NB4 (cell line): ENCODE results near the gene KRTAP10-8.
"Not testable (repeated sequence)": the region's sequence is repeated elsewhere in the genome, so short reads cannot be mapped to it uniquely, and the experiment has no call there.

Experiments used
- DNase-seq: peaks from one replicate; pipeline ENCODE4 v3.0.0; 2010; ENCODE audit warnings: low read depth
- H3K4me3 ChIP-seq: one replicate; pipeline ENCODE4 v1.5.1; 2011; ENCODE audit warnings: mild to moderate bottlenecking, low read depth, low read length, moderate library complexity
- MYC ChIP-seq: IDR thresholded peaks from 2 replicates; pipeline ENCODE4 v1.6.1; 2011; ENCODE audit warnings: low read depth, low read length
- POLR2A ChIP-seq: IDR thresholded peaks from 2 replicates; pipeline ENCODE4 v1.6.1; 2011; ENCODE audit warnings: mild to moderate bottlenecking; ENCODE audit not compliant: insufficient read length; ENCODE audit errors: extremely low read depth
- TF ChIP-seq, protein P1 (sequence below): IDR thresholded peaks from 2 replicates; pipeline ENCODE4 v1.6.1; 2011; ENCODE audit warnings: low read depth, low read length
- TF ChIP-seq, protein P2 (sequence below): IDR thresholded peaks from one replicate; pipeline ENCODE4 v1.5.1; 2012; ENCODE audit warnings: low read depth, low read length

Gene KRTAP10-8

DNA sequence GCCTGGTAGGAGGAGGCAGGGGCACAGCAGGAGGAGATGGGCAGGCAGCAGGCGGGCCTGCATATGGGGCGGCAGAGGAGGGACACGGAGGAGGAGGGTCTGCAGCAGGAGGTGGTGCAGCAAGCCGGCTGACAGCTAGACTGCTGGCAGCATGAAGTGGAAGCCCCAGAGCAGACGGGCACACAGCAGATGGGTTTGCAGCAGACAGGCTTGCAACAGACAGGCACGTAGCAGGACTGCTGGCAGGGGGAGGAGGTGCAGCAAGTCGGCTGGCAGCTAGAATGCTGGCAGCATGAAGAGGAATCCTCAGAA, 32.1 kb upstream of the KRTAP10-8 start:
- DNase-seq: no peak
- TF ChIP-seq, protein P1, sequence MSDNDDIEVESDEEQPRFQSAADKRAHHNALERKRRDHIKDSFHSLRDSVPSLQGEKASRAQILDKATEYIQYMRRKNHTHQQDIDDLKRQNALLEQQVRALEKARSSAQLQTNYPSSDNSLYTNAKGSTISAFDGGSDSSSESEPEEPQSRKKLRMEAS: no peak
- TF ChIP-seq POLR2A: no peak
- no peak for TF ChIP-seq MYC
- TF ChIP-seq, protein P2, sequence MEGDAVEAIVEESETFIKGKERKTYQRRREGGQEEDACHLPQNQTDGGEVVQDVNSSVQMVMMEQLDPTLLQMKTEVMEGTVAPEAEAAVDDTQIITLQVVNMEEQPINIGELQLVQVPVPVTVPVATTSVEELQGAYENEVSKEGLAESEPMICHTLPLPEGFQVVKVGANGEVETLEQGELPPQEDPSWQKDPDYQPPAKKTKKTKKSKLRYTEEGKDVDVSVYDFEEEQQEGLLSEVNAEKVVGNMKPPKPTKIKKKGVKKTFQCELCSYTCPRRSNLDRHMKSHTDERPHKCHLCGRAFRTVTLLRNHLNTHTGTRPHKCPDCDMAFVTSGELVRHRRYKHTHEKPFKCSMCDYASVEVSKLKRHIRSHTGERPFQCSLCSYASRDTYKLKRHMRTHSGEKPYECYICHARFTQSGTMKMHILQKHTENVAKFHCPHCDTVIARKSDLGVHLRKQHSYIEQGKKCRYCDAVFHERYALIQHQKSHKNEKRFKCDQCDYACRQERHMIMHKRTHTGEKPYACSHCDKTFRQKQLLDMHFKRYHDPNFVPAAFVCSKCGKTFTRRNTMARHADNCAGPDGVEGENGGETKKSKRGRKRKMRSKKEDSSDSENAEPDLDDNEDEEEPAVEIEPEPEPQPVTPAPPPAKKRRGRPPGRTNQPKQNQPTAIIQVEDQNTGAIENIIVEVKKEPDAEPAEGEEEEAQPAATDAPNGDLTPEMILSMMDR: no peak
- H3K4me3 ChIP-seq: no peak overlapping the region

DNA sequence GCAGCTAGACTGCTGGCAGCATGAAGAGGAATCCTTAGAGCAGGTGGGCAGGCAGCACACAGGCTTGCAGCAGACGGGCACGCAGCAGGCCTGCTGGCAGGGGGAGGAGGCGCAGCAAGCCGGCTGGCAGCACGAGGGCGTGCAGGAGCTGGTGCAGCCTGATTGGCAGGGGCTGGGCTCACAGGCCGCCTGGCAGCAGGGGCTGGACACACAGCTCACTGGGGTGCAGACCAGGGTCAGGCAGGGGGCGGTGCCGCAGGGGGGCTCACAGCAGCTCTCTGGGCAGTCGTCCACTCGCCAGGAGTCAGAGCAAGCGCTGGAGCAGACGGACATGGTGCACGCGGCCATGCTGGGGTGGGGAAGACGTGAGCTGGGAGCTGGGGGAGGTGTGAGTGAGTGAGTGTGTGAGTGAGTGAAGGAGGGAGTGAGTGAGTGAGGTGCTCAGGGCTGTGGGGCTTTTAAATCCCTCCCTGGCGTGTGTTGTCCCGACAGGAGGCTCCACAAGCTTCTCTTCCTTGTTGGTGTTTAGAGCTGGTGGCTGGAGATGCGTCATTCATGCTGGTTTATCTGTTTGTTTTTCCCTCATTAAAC, 31.6 kb upstream of the KRTAP10-8 start, which contains the start of gene KRTAP10-5:
Gene KRTAP10-5 (minus strand): TSS at position 374 of the 591 bp plus-strand sequence. CDS start 26 bp downstream, at position 348.
- H3K4me3 ChIP-seq, DNase-seq: not testable (repeated sequence)

DNA sequence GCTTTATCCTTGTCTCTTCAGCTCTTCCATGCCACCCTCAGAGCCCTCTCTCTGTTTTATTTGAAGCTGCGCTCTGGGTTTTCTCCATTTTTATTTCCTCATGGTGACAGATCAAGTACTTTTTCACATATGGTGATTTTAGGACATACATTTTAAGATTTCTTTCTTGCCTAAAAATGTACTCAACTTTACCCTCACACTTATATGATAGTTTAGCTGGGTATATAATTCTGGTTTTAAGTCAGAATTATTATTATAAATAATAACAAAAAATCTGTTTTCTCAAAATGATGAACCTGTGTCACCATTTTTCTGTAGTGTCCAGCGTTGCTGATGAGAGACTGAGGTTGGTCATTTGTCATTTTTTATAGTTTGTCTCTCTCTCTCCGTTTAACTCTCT, 30.7 kb upstream of the KRTAP10-8 start:
- no peak for DNase-seq
- TF ChIP-seq, protein P2: no peak
- TF ChIP-seq MYC (no peak), POLR2A (no peak)
- TF ChIP-seq, protein P1: no peak
- H3K4me3 ChIP-seq: no peak overlapping the region

DNA sequence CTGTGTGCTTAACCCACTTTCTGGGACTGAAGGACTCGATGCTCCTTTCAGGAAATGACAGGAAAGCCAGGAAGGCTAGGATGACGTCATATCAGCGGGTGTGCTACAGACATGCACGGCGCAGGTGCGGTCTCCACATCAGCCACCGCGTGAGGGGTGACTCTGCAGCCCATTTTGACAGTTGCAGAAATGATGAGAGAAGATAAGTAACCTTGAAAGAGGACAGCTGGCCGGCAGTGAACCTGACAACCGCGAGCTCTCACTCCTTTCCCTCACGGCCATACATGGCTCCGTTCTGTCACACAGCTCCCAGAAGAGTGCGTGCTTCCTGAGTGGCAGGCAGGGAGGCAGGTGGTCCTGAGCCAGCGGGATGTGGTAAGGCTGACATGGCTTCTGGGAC, 29.8 kb upstream of the KRTAP10-8 start:
- H3K4me3 ChIP-seq: no peak overlapping the region
- DNase-seq: no peak
- TF ChIP-seq, protein P1: no peak

DNA sequence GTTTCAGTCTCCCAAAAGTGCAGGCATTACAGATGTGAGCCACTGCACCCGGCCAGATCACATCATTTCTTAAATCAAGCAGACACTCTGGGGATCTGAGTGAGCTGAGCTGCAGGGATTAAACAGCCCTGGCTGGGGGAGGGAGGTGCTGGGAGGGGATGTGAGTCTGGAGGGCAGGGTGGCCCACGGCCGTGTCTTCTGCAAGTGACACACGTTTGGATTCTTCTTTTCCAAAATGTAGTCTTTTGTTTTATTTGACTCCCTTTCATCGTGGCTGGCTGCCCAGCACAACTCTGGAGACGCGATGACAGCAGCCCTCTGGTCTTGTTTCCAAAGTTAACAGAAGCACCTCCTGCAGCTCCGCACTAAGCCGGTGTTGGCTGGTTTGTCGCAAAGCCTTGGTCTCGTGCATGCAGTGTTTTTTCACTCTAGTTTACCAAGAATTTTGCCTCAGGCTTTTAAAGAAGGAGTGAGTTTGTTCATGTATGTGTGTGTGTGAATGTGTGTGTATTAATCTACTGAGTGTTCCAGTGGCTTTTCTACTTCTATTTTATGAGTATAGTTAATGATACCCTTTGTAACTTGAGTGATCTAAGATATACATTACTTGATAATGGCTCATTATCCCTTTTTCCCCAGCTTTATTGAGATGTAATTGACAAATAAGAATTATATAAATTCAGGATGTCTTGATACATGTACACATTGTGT, 28.6 kb upstream of the KRTAP10-8 start:
- no peak for TF ChIP-seq MYC
- TF ChIP-seq, protein P1: no peak
- TF ChIP-seq POLR2A: no peak
- TF ChIP-seq, protein P2: no peak

DNA sequence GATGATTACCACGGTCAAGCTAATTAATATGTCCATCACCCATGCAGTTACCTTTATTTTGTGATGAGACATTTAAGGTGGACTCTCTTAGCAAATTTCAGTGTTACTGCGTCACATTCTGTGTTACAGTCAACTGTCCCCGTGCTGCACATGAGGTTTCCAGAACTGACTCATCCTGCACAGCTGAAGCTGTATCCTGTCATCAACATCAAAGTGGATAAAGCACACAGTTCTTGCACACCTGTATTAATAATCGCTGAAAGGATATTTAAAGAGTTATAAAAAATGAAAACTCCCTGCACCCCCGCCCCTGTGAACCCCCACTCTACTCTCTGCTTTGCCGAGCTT, 28.1 kb upstream of the KRTAP10-8 start:
- no peak overlapping the region for H3K4me3 ChIP-seq
- TF ChIP-seq, protein P1: no peak
- TF ChIP-seq, protein P2: no peak
- TF ChIP-seq POLR2A (no peak), MYC (no peak)
- no peak for DNase-seq

More for the DNA sequence above, 28.6 kb upstream of the KRTAP10-8 start:
- no peak overlapping the region for H3K4me3 ChIP-seq
- no peak for DNase-seq

DNA sequence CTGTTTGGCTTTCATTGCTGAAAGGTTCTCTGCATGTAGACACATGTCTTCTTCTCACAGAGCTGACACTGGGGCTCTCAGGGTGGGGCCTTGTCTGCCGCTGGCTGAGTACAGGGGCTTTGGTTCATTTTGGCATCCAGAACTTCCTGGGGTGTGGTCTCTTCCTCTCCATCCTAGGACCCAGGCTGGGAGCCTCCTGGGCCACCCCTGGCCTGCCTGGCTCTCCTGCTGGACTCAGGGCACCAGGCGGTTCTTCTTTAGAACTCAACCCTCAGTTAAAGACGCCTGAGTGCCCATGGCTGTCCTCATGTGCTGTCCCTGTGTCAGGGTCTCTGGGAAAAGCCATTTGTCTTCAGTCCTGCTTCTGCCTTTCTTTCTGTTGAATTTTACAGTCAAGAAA, 26.0 kb upstream of the KRTAP10-8 start:
- no peak overlapping the region for H3K4me3 ChIP-seq
- TF ChIP-seq, protein P1: no peak
- TF ChIP-seq MYC: no peak
- no peak for TF ChIP-seq POLR2A
- TF ChIP-seq, protein P2: no peak
- no peak for DNase-seq
